ENCODE data around the gene TMPO. TPM values are rescaled to one million over a fixed set of nuclear protein-coding genes. Genes with fewer than 3 reads are reported as not detected.

Gene TMPO
- total and polyA plus RNA-seq, 2 donors from 2014 or later: 13.9 to 55.5 TPM

DNA sequence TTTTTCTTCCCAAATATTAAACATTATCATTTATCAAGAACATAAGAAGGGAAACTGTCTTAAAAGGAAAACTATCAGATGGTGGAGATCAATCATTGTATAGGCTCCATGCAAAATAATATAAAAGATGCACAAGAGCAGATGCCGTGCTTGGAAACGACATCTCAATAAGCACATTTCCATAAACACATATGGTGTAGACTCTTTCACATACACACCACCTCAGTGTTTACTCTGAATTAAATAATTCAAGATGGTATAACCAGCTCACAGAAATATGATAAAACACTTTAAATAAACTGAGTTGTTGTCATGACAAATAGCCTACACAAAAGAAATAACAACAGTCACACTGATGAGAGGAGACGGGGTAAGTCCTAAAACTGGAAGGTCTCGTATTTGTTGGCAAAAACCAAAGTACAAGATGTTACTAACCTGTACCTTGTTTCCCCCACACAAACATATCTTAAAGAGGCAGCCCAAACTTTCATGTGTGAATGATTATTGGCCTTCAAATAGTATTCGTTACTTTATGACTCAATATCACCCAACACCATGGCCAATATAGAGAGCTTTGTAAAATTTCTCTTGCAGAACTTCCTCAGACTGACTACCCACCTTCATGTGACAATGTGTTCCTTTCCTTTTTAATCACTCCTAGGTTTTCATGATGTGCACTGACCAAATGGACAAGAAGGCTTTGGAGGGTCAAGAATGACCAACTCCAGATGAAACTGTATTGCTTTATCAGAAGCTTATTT lies 48.6 kb upstream of the TMPO start:
- no peak for DNase-seq
- intact Hi-C loops (cut with DNase I): no loop called here
- Histone ChIP-seq H3K9ac (ENCODE audit: low read length in 3 of 3) (no peak overlapping the region), H3K36me3 (ENCODE audit: control insufficient read depth in 2 of 3, insufficient read depth in 3 of 3, low read length in 3 of 3) (no peaks in the 10 kb centered on the region), H3K4me3 (ENCODE audit: low read length in 3 of 3) (no peak overlapping the region), H3K9me3 (ENCODE audit: control insufficient read depth in 2 of 3, insufficient read depth in 1 of 3, low read length in 3 of 3) (no peaks in the 10 kb centered on the region), H3K4me1 (ENCODE audit: control insufficient read depth in 2 of 3, insufficient read depth in 2 of 3, low read depth in 1 of 3, low read length in 3 of 3) (no peaks in the 10 kb centered on the region), H3K27me3 (ENCODE audit: control insufficient read depth, insufficient read depth, low read length) (no peaks in the 10 kb centered on the region), H3K27ac (ENCODE audit: low read depth in 2 of 2, low read length in 2 of 2) (no peak overlapping the region)
- TF ChIP-seq, protein P1, sequence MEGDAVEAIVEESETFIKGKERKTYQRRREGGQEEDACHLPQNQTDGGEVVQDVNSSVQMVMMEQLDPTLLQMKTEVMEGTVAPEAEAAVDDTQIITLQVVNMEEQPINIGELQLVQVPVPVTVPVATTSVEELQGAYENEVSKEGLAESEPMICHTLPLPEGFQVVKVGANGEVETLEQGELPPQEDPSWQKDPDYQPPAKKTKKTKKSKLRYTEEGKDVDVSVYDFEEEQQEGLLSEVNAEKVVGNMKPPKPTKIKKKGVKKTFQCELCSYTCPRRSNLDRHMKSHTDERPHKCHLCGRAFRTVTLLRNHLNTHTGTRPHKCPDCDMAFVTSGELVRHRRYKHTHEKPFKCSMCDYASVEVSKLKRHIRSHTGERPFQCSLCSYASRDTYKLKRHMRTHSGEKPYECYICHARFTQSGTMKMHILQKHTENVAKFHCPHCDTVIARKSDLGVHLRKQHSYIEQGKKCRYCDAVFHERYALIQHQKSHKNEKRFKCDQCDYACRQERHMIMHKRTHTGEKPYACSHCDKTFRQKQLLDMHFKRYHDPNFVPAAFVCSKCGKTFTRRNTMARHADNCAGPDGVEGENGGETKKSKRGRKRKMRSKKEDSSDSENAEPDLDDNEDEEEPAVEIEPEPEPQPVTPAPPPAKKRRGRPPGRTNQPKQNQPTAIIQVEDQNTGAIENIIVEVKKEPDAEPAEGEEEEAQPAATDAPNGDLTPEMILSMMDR (IDR thresholded peaks at IDR 0.05; ENCODE audit: borderline replicate concordance, extremely low read depth, insufficient read depth): no peak
- FAIRE-seq: no peak

DNA sequence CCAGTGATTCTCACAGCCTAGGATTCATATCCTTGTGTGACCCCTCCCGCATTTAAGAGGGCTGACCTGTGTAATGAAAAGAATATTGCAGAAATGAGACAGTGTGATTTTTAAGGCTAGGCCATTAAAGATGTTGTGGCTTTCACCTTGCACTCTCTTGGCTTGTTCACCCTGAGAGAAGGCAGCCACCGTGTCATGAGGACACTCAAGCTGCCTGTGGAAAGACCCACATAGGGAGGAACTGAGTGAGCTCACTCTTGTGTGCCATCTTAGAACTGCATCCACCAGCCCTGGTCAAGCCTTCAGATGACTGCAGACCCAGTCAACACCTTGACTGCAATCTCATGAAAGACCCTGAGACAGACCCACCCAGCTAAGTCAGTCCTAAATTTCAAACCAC lies 46.3 kb upstream of the TMPO start:
- Histone ChIP-seq H3K4me1 (ENCODE audit: control insufficient read depth in 2 of 3, insufficient read depth in 2 of 3, low read depth in 1 of 3, low read length in 3 of 3) (no peaks in the 10 kb centered on the region), H3K4me3 (ENCODE audit: low read length in 3 of 3) (no peak overlapping the region), H3K9me3 (ENCODE audit: control insufficient read depth in 2 of 3, insufficient read depth in 1 of 3, low read length in 3 of 3) (no peaks in the 10 kb centered on the region), H3K27ac (ENCODE audit: low read depth in 2 of 2, low read length in 2 of 2) (no peak overlapping the region), H3K27me3 (ENCODE audit: control insufficient read depth, insufficient read depth, low read length) (no peaks in the 10 kb centered on the region), H3K36me3 (ENCODE audit: control insufficient read depth in 2 of 3, insufficient read depth in 3 of 3, low read length in 3 of 3) (no peaks in the 10 kb centered on the region), H3K9ac (ENCODE audit: low read length in 3 of 3) (no peak overlapping the region)
- FAIRE-seq (no peak), DNase-seq (no peak)
- TF ChIP-seq, protein P1 (IDR thresholded peaks at IDR 0.05; ENCODE audit: borderline replicate concordance, extremely low read depth, insufficient read depth): no peak
- intact Hi-C loops (cut with DNase I): no loop called here

DNA sequence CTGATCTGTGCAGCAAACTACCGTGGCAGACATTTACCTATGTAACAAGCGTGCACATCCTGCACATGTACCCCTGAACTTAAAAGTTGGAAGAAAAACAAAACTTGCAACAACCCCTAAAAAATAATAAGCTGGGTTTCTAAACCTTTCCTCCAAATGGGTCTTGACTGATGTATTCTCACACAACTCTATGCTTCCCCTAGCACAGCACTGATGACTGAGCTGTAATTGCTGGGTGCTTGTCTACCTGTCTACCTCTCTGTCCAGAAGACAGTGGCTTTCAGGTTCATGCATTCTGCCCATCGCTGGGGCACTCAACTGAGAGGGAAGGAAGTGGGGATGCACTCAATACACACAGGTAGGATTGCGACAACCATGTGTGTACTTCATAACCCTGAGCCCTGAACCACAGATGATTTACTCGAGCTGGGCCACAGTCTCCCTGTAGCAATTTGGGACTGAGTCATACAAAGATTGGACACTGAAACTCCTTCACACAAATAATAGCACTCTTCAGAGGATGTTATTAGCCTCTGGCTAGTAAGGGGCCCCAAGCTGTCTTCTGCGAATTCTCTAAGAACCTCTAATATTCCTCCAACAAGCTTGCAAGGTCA lies 44.8 kb upstream of the TMPO start:
- FAIRE-seq: no peak

More for the DNA sequence above, 44.8 kb upstream of the TMPO start:
- Histone ChIP-seq H3K4me1 (ENCODE audit: control insufficient read depth in 2 of 3, insufficient read depth in 2 of 3, low read depth in 1 of 3, low read length in 3 of 3) (no peaks in the 10 kb centered on the region), H3K27me3 (ENCODE audit: control insufficient read depth, insufficient read depth, low read length) (no peaks in the 10 kb centered on the region), H3K27ac (ENCODE audit: low read depth in 2 of 2, low read length in 2 of 2) (no peak overlapping the region), H3K9ac (ENCODE audit: low read length in 3 of 3) (no peak overlapping the region), H3K36me3 (ENCODE audit: control insufficient read depth in 2 of 3, insufficient read depth in 3 of 3, low read length in 3 of 3) (no peaks in the 10 kb centered on the region), H3K4me3 (ENCODE audit: low read length in 3 of 3) (no peak overlapping the region), H3K9me3 (ENCODE audit: control insufficient read depth in 2 of 3, insufficient read depth in 1 of 3, low read length in 3 of 3) (no peaks in the 10 kb centered on the region)
- no peak for DNase-seq
- intact Hi-C loops (cut with DNase I): no loop called here
- TF ChIP-seq, protein P1 (IDR thresholded peaks at IDR 0.05; ENCODE audit: borderline replicate concordance, extremely low read depth, insufficient read depth): no peak
